ENCODE measurements around the gene ZBTB11.
"Not testable (repeated sequence)": the region's sequence is repeated elsewhere in the genome, so short reads cannot be mapped to it uniquely, and the experiment has no call there.

ZBTB11 gene

DNA sequence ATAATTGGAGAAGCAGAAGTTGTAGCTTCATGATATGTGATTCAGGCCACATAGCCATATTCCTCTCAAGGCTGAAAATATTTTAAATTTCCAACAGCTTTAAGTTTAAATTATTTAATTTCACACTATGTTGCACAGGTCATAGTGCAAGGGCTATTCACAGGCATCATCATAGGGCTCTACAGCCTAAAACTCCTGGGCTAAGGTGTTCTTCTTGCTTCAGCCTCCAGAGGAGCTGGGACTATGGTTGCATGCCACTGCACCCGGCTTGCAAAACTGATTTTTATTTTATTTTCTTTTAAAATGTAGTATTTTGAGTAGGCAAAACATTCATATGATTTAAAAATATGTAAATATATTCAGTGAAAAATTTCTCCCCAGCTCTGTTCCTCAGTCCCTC is 41.5 kb upstream of the ZBTB11 start:
- no peaks in the 10 kb centered on the region for H3K4me1 ChIP-seq (ENCODE audit: control insufficient read depth in 2 of 2, insufficient read depth in 2 of 2, low read length in 2 of 2)
- H3K27ac ChIP-seq (ENCODE audit: low read depth in 2 of 2, low read length in 2 of 2) = no peak overlapping the region
- no peak overlapping the region for H3K9ac ChIP-seq (ENCODE audit: low read depth in 1 of 2, low read length in 2 of 2)
- H3K9me3 ChIP-seq (ENCODE audit: control insufficient read depth in 2 of 2, low read length in 2 of 2) = no peaks in the 10 kb centered on the region
- H3K36me3 ChIP-seq (ENCODE audit: control insufficient read depth in 2 of 2, insufficient read depth in 2 of 2, low read length in 2 of 2) = no peaks in the 10 kb centered on the region
- H3K27me3 ChIP-seq (ENCODE audit: control insufficient read depth in 2 of 2, insufficient read depth in 2 of 2, low read length in 2 of 2) = no peaks in the 10 kb centered on the region
- no peak overlapping the region for H3K4me3 ChIP-seq (ENCODE audit: low read length in 2 of 2)

DNA sequence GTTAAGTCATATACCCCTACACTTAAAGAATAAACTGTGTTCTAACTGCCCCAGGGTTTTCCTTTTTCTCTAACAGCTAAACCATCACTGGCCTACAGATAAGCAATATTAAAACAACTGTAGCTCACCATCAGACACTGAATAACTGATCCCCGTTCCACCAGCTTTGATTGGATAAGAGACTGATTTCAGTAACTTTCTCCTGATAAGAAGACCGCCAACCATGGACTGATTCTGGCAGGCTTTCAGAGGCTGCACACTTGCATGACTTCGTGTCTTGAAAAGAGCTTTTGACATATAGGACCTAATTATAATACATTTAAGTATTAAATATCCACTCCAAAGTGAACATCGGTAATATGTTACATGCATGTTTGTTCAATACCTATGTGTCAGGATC is 32.2 kb upstream of the ZBTB11 start:
- H3K9me3 ChIP-seq (ENCODE audit: control insufficient read depth in 2 of 2, low read length in 2 of 2) = no peaks in the 10 kb centered on the region
- H3K27ac ChIP-seq (ENCODE audit: low read depth in 2 of 2, low read length in 2 of 2) = no peak overlapping the region
- no peaks in the 10 kb centered on the region for H3K4me1 ChIP-seq (ENCODE audit: control insufficient read depth in 2 of 2, insufficient read depth in 2 of 2, low read length in 2 of 2)
- H3K36me3 ChIP-seq (ENCODE audit: control insufficient read depth in 2 of 2, insufficient read depth in 2 of 2, low read length in 2 of 2) = no peaks in the 10 kb centered on the region
- H3K27me3 ChIP-seq (ENCODE audit: control insufficient read depth in 2 of 2, insufficient read depth in 2 of 2, low read length in 2 of 2) = peaks cover 0 to 3% of the 10 kb centered on the region in 2 donors
- H3K9ac ChIP-seq (ENCODE audit: low read depth in 1 of 2, low read length in 2 of 2) = no peak overlapping the region
- no peak overlapping the region for H3K4me3 ChIP-seq (ENCODE audit: low read length in 2 of 2)

DNA sequence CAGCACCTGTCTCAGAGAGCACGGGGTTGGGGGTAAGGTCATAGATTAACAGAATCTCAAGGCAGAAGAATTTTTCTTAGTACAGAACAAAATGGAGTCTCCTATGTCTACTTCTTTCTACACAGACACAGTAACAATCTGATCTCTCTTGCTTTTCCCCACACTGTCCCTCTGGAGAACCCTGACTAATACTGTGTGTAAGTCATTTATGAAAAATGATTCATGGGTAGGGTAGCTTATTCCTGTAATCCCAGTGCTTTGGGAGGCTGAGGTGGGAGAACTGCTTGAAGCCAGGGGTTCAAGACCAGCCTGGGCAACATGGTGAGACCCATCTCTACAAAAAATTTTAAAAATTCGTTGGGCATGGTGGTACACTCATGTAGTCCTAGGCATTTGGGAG is 27.7 kb upstream of the ZBTB11 start:
- H3K9ac ChIP-seq (ENCODE audit: low read depth in 1 of 2, low read length in 2 of 2); H3K4me3 ChIP-seq (ENCODE audit: low read length in 2 of 2); H3K9me3 ChIP-seq (ENCODE audit: control insufficient read depth in 2 of 2, low read length in 2 of 2); H3K27ac ChIP-seq (ENCODE audit: low read depth in 2 of 2, low read length in 2 of 2); H3K36me3 ChIP-seq (ENCODE audit: control insufficient read depth in 2 of 2, insufficient read depth in 2 of 2, low read length in 2 of 2); H3K4me1 ChIP-seq (ENCODE audit: control insufficient read depth in 2 of 2, insufficient read depth in 2 of 2, low read length in 2 of 2); H3K27me3 ChIP-seq (ENCODE audit: control insufficient read depth in 2 of 2, insufficient read depth in 2 of 2, low read length in 2 of 2): not testable (repeated sequence)

- Histone ChIP-seq H3K27me3 (ENCODE audit: control insufficient read depth in 2 of 2, insufficient read depth in 2 of 2, low read length in 2 of 2) (no peaks in the 10 kb centered on the region), H3K9ac (ENCODE audit: low read depth in 1 of 2, low read length in 2 of 2) (no peak overlapping the region), H3K4me3 (ENCODE audit: low read length in 2 of 2) (no peak overlapping the region), H3K9me3 (ENCODE audit: control insufficient read depth in 2 of 2, low read length in 2 of 2) (no peaks in the 10 kb centered on the region), H3K36me3 (ENCODE audit: control insufficient read depth in 2 of 2, insufficient read depth in 2 of 2, low read length in 2 of 2) (no peaks in the 10 kb centered on the region), H3K4me1 (ENCODE audit: control insufficient read depth in 2 of 2, insufficient read depth in 2 of 2, low read length in 2 of 2) (no peaks in the 10 kb centered on the region), H3K27ac (ENCODE audit: low read depth in 2 of 2, low read length in 2 of 2) (no peak overlapping the region)
Measured at GRCh38 chr3:101703169-101703568, 26.2 kb upstream of the ZBTB11 start.

GRCh38 chr3:101702726-101703125 is 25.8 kb upstream of the ZBTB11 start:
- H3K9ac ChIP-seq (ENCODE audit: low read depth in 1 of 2, low read length in 2 of 2) = no peak overlapping the region
- no peak overlapping the region for H3K27ac ChIP-seq (ENCODE audit: low read depth in 2 of 2, low read length in 2 of 2)
- no peaks in the 10 kb centered on the region for H3K9me3 ChIP-seq (ENCODE audit: control insufficient read depth in 2 of 2, low read length in 2 of 2)
- H3K36me3 ChIP-seq (ENCODE audit: control insufficient read depth in 2 of 2, insufficient read depth in 2 of 2, low read length in 2 of 2) = no peaks in the 10 kb centered on the region
- no peak overlapping the region for H3K4me3 ChIP-seq (ENCODE audit: low read length in 2 of 2)
- H3K4me1 ChIP-seq (ENCODE audit: control insufficient read depth in 2 of 2, insufficient read depth in 2 of 2, low read length in 2 of 2) = no peaks in the 10 kb centered on the region
- no peaks in the 10 kb centered on the region for H3K27me3 ChIP-seq (ENCODE audit: control insufficient read depth in 2 of 2, insufficient read depth in 2 of 2, low read length in 2 of 2)

- Histone ChIP-seq H3K9me3 (ENCODE audit: control insufficient read depth in 2 of 2, low read length in 2 of 2) (no peaks in the 10 kb centered on the region), H3K4me1 (ENCODE audit: control insufficient read depth in 2 of 2, insufficient read depth in 2 of 2, low read length in 2 of 2) (no peaks in the 10 kb centered on the region), H3K27ac (ENCODE audit: low read depth in 2 of 2, low read length in 2 of 2) (peak overlapping the region in 1 of 2 donors; percentile 13), H3K4me3 (ENCODE audit: low read length in 2 of 2) (no peak overlapping the region), H3K36me3 (ENCODE audit: control insufficient read depth in 2 of 2, insufficient read depth in 2 of 2, low read length in 2 of 2) (no peaks in the 10 kb centered on the region), H3K9ac (ENCODE audit: low read depth in 1 of 2, low read length in 2 of 2) (no peak overlapping the region), H3K27me3 (ENCODE audit: control insufficient read depth in 2 of 2, insufficient read depth in 2 of 2, low read length in 2 of 2) (no peaks in the 10 kb centered on the region)
Measured at GRCh38 chr3:101701696-101702634, 25.0 kb upstream of the ZBTB11 start.

DNA sequence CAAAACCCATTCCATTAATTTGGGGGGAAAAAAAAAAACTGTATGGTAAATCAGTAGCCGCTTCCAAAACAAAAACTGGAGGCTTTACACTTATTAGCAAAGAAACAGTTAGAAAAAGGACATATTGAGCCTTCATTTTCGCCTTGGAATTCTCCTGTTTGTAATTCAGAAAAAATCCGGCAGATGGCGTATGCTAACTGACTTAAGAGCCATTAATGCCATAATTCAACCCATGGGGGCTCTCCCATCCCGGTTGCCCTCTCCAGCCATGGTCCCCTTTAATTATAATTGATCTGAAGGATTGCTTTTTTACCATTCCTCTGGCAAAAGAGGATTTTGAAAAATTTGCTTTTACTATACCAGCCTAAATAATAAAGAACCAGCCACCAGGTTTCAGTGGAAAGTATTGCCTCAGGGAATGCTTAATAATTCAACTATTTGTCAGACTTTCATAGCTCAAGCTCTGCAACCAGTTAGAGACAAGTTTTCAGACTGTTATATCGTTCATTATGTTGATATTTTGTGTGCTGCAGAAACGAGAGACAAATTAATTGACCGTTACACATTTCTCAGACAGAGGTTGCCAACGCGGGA is 18.9 kb upstream of the ZBTB11 start:
- no peak overlapping the region for H3K27ac ChIP-seq (ENCODE audit: low read depth in 2 of 2, low read length in 2 of 2)
- H3K9me3 ChIP-seq (ENCODE audit: control insufficient read depth in 2 of 2, low read length in 2 of 2) = no peaks in the 10 kb centered on the region
- H3K27me3 ChIP-seq (ENCODE audit: control insufficient read depth in 2 of 2, insufficient read depth in 2 of 2, low read length in 2 of 2) = no peaks in the 10 kb centered on the region
- no peak overlapping the region for H3K9ac ChIP-seq (ENCODE audit: low read depth in 1 of 2, low read length in 2 of 2)
- no peaks in the 10 kb centered on the region for H3K4me1 ChIP-seq (ENCODE audit: control insufficient read depth in 2 of 2, insufficient read depth in 2 of 2, low read length in 2 of 2)
- no peak overlapping the region for H3K4me3 ChIP-seq (ENCODE audit: low read length in 2 of 2)
- no peaks in the 10 kb centered on the region for H3K36me3 ChIP-seq (ENCODE audit: control insufficient read depth in 2 of 2, insufficient read depth in 2 of 2, low read length in 2 of 2)

DNA sequence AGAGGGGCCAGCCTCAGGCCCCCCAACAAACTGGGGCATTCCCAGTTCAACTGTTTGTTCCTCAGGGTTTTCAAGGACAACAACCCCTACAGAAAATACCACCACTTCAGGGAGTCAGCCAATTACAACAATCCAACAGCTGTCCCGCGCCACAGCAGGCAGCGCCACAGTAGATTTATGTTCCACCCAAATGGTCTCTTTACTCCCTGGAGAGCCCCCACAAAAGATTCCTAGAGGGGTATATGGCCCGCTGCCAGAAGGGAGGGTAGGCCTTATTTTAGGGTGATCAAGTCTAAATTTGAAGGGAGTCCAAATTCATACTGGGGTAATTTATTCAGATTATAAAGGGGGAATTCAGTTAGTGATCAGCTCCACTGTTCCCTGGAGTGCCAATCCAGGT is 17.9 kb upstream of the ZBTB11 start:
- H3K27ac ChIP-seq (ENCODE audit: low read depth in 2 of 2, low read length in 2 of 2); H3K36me3 ChIP-seq (ENCODE audit: control insufficient read depth in 2 of 2, insufficient read depth in 2 of 2, low read length in 2 of 2); H3K27me3 ChIP-seq (ENCODE audit: control insufficient read depth in 2 of 2, insufficient read depth in 2 of 2, low read length in 2 of 2); H3K9me3 ChIP-seq (ENCODE audit: control insufficient read depth in 2 of 2, low read length in 2 of 2); H3K4me1 ChIP-seq (ENCODE audit: control insufficient read depth in 2 of 2, insufficient read depth in 2 of 2, low read length in 2 of 2); H3K9ac ChIP-seq (ENCODE audit: low read depth in 1 of 2, low read length in 2 of 2); H3K4me3 ChIP-seq (ENCODE audit: low read length in 2 of 2): not testable (repeated sequence)

GRCh38 chr3:101693540-101693939 is 16.6 kb upstream of the ZBTB11 start:
- H3K4me1 ChIP-seq (ENCODE audit: control insufficient read depth in 2 of 2, insufficient read depth in 2 of 2, low read length in 2 of 2); H3K27ac ChIP-seq (ENCODE audit: low read depth in 2 of 2, low read length in 2 of 2); H3K9me3 ChIP-seq (ENCODE audit: control insufficient read depth in 2 of 2, low read length in 2 of 2); H3K36me3 ChIP-seq (ENCODE audit: control insufficient read depth in 2 of 2, insufficient read depth in 2 of 2, low read length in 2 of 2); H3K9ac ChIP-seq (ENCODE audit: low read depth in 1 of 2, low read length in 2 of 2); H3K4me3 ChIP-seq (ENCODE audit: low read length in 2 of 2); H3K27me3 ChIP-seq (ENCODE audit: control insufficient read depth in 2 of 2, insufficient read depth in 2 of 2, low read length in 2 of 2): not testable (repeated sequence)

- H3K9me3 ChIP-seq (ENCODE audit: control insufficient read depth in 2 of 2, low read length in 2 of 2); H3K9ac ChIP-seq (ENCODE audit: low read depth in 1 of 2, low read length in 2 of 2); H3K4me1 ChIP-seq (ENCODE audit: control insufficient read depth in 2 of 2, insufficient read depth in 2 of 2, low read length in 2 of 2); H3K27ac ChIP-seq (ENCODE audit: low read depth in 2 of 2, low read length in 2 of 2); H3K27me3 ChIP-seq (ENCODE audit: control insufficient read depth in 2 of 2, insufficient read depth in 2 of 2, low read length in 2 of 2); H3K36me3 ChIP-seq (ENCODE audit: control insufficient read depth in 2 of 2, insufficient read depth in 2 of 2, low read length in 2 of 2); H3K4me3 ChIP-seq (ENCODE audit: low read length in 2 of 2): not testable (repeated sequence)
Measured at GRCh38 chr3:101691685-101692671, 15.0 kb upstream of the ZBTB11 start.
